Measurements from ENCODE around the gene RAPH1. TPM values are rescaled to one million over a fixed set of nuclear protein-coding genes. Genes with fewer than 3 reads are reported as not detected.
A peak's percentile ranks its signal among the peaks of the same experiment; 100 is the strongest.

The RAPH1 gene
- total RNA-seq, 1 donor: 57.2 TPM

DNA sequence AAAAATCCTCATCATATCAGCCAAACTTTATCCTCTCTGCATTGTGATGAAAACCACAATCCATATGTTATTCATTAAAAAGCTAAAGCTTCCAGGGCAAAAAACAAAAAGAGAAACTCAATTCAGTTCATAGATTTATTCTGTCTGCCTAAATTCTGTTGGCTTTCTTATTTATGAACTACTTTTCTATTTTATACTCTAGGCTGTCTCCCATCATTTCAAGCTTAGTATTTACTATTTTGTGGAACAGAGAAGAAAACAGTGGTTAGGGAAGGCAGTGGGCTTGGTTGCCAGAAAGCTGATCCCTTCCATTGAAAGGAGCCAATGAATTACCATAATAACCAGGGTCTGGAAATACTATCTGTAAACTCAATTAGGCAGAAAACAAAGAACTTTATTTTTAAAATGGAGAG lies 71.8 kb downstream of the RAPH1 start:
- H3K4me3 ChIP-seq (ENCODE audit: insufficient read depth, low read length): no peak overlapping the region
- TF ChIP-seq, protein P1, sequence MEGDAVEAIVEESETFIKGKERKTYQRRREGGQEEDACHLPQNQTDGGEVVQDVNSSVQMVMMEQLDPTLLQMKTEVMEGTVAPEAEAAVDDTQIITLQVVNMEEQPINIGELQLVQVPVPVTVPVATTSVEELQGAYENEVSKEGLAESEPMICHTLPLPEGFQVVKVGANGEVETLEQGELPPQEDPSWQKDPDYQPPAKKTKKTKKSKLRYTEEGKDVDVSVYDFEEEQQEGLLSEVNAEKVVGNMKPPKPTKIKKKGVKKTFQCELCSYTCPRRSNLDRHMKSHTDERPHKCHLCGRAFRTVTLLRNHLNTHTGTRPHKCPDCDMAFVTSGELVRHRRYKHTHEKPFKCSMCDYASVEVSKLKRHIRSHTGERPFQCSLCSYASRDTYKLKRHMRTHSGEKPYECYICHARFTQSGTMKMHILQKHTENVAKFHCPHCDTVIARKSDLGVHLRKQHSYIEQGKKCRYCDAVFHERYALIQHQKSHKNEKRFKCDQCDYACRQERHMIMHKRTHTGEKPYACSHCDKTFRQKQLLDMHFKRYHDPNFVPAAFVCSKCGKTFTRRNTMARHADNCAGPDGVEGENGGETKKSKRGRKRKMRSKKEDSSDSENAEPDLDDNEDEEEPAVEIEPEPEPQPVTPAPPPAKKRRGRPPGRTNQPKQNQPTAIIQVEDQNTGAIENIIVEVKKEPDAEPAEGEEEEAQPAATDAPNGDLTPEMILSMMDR (IDR thresholded peaks at IDR 0.05; ENCODE audit: extremely low read depth, low read depth, low read length): no peak
- no peaks in the 10 kb centered on the region for H3K9me3 ChIP-seq (ENCODE audit: low read depth, low read length)
- H3K27me3 ChIP-seq (ENCODE audit: insufficient read depth, low read length): no peaks in the 10 kb centered on the region
- peaks cover 53% of the 10 kb centered on the region for H3K79me2 ChIP-seq (ENCODE audit: insufficient read depth, low read length)
- H2AFZ ChIP-seq (ENCODE audit: low read length): no peak overlapping the region
- no peaks in the 10 kb centered on the region for H4K20me1 ChIP-seq (ENCODE audit: insufficient read depth, low read length)
- H3K27ac ChIP-seq (ENCODE audit: low read depth, low read length): peak overlapping the region; percentile 54
- no peak overlapping the region for H3K4me2 ChIP-seq (ENCODE audit: insufficient read depth, low read length)
- H3K36me3 ChIP-seq (ENCODE audit: insufficient read depth, low read length): peaks cover 61% of the 10 kb centered on the region
- peaks cover 5% of the 10 kb centered on the region for H3K4me1 ChIP-seq (ENCODE audit: insufficient read depth, low read length)
- DNase-seq (ENCODE audit: insufficient read length, low spot score, missing footprints): no peak

DNA sequence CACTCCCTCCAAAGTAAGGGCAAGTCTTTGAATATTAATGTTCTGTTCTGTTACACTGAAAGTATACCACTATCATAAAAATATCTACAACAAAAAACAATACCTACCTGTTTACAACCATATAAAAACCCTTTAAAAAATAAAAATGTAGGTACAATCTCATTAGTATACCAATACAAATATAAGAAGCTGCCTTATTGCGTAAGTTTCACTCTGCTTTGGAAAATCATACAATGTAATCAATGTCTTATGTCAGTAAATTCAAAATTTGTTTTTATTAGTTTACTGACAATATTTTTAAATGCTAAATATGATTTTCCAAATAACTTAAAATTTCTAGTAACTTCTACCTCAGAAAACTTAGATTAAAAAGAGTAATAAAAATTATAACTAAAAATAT lies 72.8 kb downstream of the RAPH1 start:
- H3K4me2 ChIP-seq (ENCODE audit: insufficient read depth, low read length): no peak overlapping the region
- H3K27ac ChIP-seq (ENCODE audit: low read depth, low read length): peak overlapping the region; percentile 38
- H3K36me3 ChIP-seq (ENCODE audit: insufficient read depth, low read length): peaks cover 65% of the 10 kb centered on the region
- no peak for DNase-seq (ENCODE audit: insufficient read length, low spot score, missing footprints)
- no peak overlapping the region for H3K4me3 ChIP-seq (ENCODE audit: insufficient read depth, low read length)
- no peaks in the 10 kb centered on the region for H4K20me1 ChIP-seq (ENCODE audit: insufficient read depth, low read length)
- H2AFZ ChIP-seq (ENCODE audit: low read length): no peak overlapping the region
- peaks cover 5% of the 10 kb centered on the region for H3K4me1 ChIP-seq (ENCODE audit: insufficient read depth, low read length)
- no peaks in the 10 kb centered on the region for H3K9me3 ChIP-seq (ENCODE audit: low read depth, low read length)
- peaks cover 49% of the 10 kb centered on the region for H3K79me2 ChIP-seq (ENCODE audit: insufficient read depth, low read length)
- no peaks in the 10 kb centered on the region for H3K27me3 ChIP-seq (ENCODE audit: insufficient read depth, low read length)
- TF ChIP-seq, protein P1 (IDR thresholded peaks at IDR 0.05; ENCODE audit: extremely low read depth, low read depth, low read length): no peak

DNA sequence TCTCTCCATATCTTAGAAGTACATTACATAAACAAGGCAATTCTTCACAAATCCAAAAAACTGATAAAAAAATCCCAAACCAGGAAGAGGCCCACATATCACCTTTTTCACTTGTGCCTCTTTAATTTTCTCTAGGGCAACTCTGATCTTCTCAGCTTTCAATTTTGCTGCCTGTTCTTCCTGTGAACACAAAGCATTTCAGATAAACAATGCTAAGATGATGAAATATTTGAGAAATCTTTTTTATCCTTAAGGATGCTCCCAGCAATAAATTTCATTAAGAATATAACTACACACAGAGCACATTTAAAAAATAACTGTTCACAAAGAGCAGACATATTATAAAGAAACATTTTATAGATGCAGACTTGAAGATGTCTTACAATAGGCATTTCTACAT lies 73.4 kb downstream of the RAPH1 start:
- DNase-seq (ENCODE audit: insufficient read length, low spot score, missing footprints): no peak
- no peaks in the 10 kb centered on the region for H3K9me3 ChIP-seq (ENCODE audit: low read depth, low read length)
- peak overlapping the region; percentile 38 for H3K27ac ChIP-seq (ENCODE audit: low read depth, low read length)
- no peak overlapping the region for H3K4me3 ChIP-seq (ENCODE audit: insufficient read depth, low read length)
- peaks cover 45% of the 10 kb centered on the region for H3K79me2 ChIP-seq (ENCODE audit: insufficient read depth, low read length)
- H3K36me3 ChIP-seq (ENCODE audit: insufficient read depth, low read length): peaks cover 66% of the 10 kb centered on the region
- no peaks in the 10 kb centered on the region for H3K27me3 ChIP-seq (ENCODE audit: insufficient read depth, low read length)
- no peaks in the 10 kb centered on the region for H4K20me1 ChIP-seq (ENCODE audit: insufficient read depth, low read length)
- TF ChIP-seq, protein P1 (IDR thresholded peaks at IDR 0.05; ENCODE audit: extremely low read depth, low read depth, low read length): no peak
- H3K4me1 ChIP-seq (ENCODE audit: insufficient read depth, low read length): peaks cover 5% of the 10 kb centered on the region
- no peak overlapping the region for H2AFZ ChIP-seq (ENCODE audit: low read length)
- H3K4me2 ChIP-seq (ENCODE audit: insufficient read depth, low read length): no peak overlapping the region

DNA sequence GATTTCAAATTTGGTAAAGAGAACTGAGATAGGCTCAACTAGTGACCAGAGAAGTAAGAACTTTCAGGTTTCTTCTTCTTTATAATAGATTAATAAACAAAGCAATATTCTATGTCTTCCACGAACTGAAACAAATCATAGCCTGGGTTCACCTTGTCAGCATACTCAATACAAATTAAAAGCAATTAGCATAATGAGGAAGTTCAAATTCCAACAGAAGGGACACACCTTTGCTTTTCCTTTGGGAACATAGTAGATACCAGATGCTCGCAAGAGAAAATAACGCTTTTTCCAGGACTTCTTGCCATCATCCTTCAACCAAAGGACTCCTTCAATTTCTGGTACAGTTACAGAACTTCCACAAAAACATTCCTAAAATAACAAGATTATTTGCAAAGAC lies 79.9 kb downstream of the RAPH1 start:
- TF ChIP-seq, protein P1 (IDR thresholded peaks at IDR 0.05; ENCODE audit: extremely low read depth, low read depth, low read length): no peak

More for the DNA sequence above, 79.9 kb downstream of the RAPH1 start:
- H2AFZ ChIP-seq (ENCODE audit: low read length): no peak overlapping the region
- H3K27me3 ChIP-seq (ENCODE audit: insufficient read depth, low read length): no peaks in the 10 kb centered on the region
- no peak overlapping the region for H3K4me2 ChIP-seq (ENCODE audit: insufficient read depth, low read length)
- no peaks in the 10 kb centered on the region for H3K9me3 ChIP-seq (ENCODE audit: low read depth, low read length)
- H3K79me2 ChIP-seq (ENCODE audit: insufficient read depth, low read length): peaks cover 14% of the 10 kb centered on the region
- DNase-seq (ENCODE audit: insufficient read length, low spot score, missing footprints): no peak
- peaks cover 26% of the 10 kb centered on the region for H3K4me1 ChIP-seq (ENCODE audit: insufficient read depth, low read length)
- H3K36me3 ChIP-seq (ENCODE audit: insufficient read depth, low read length): peaks cover 89% of the 10 kb centered on the region
- no peak overlapping the region for H3K4me3 ChIP-seq (ENCODE audit: insufficient read depth, low read length)
- no peaks in the 10 kb centered on the region for H4K20me1 ChIP-seq (ENCODE audit: insufficient read depth, low read length)
- H3K27ac ChIP-seq (ENCODE audit: low read depth, low read length): peak overlapping the region; percentile 27

Measured in osteoblast (primary cell).